HG03064 (cell line): ENCODE data around the gene ANK2.
"Not testable (repeated sequence)": the region's sequence is repeated elsewhere in the genome, so short reads cannot be mapped to it uniquely, and the experiment has no call there.

Experiments used
- ATAC-seq: cut with Tn5 transposase; IDR thresholded peaks from one replicate; pipeline ENCODE4 v1.9.1; 2021; ENCODE audit warnings: low read depth; ENCODE audit not compliant: unreplicated experiment

The ANK2 gene

GRCh38 chr4:113050837-113051236 lies 1.4 kb downstream of the ANK2 start:
- no peak for ATAC-seq

GRCh38 chr4:113051361-113051760 lies 1.9 kb downstream of the ANK2 start:
- ATAC-seq: no peak

- ATAC-seq: peak; percentile 63
Measured at GRCh38 chr4:113052379-113052951, 3.0 kb downstream of the ANK2 start.

- ATAC-seq: no peak
Measured at GRCh38 chr4:113053883-113054282, 4.4 kb downstream of the ANK2 start.

GRCh38 chr4:113056318-113056717 lies 6.9 kb downstream of the ANK2 start:
- no peak for ATAC-seq

- ATAC-seq: no peak
Measured at GRCh38 chr4:113057891-113058290, 8.4 kb downstream of the ANK2 start.

- no peak for ATAC-seq
Measured at GRCh38 chr4:113059449-113060182, 10.2 kb downstream of the ANK2 start.

GRCh38 chr4:113060853-113061252 lies 11.4 kb downstream of the ANK2 start:
- no peak for ATAC-seq

GRCh38 chr4:113064244-113064643 lies 14.8 kb downstream of the ANK2 start:
- ATAC-seq: no peak

- no peak for ATAC-seq
Measured at GRCh38 chr4:113065629-113066028, 16.2 kb downstream of the ANK2 start.

GRCh38 chr4:113068771-113069170 lies 19.3 kb downstream of the ANK2 start:
- not testable (repeated sequence) for ATAC-seq

- no peak for ATAC-seq
Measured at GRCh38 chr4:113069212-113069892, 19.9 kb downstream of the ANK2 start.

- ATAC-seq: no peak
Measured at GRCh38 chr4:113070755-113071154, 21.3 kb downstream of the ANK2 start.

- ATAC-seq: no peak
Measured at GRCh38 chr4:113071274-113071673, 21.8 kb downstream of the ANK2 start.

GRCh38 chr4:113071805-113072204 lies 22.4 kb downstream of the ANK2 start:
- ATAC-seq: no peak

- no peak for ATAC-seq
Measured at GRCh38 chr4:113073451-113074005, 24.1 kb downstream of the ANK2 start.

- no peak for ATAC-seq
Measured at GRCh38 chr4:113077575-113077974, 28.1 kb downstream of the ANK2 start.

GRCh38 chr4:113078066-113078465 lies 28.6 kb downstream of the ANK2 start:
- ATAC-seq: no peak

- no peak for ATAC-seq
Measured at GRCh38 chr4:113080050-113080449, 30.6 kb downstream of the ANK2 start.

- no peak for ATAC-seq
Measured at GRCh38 chr4:113080624-113081023, 31.2 kb downstream of the ANK2 start.

GRCh38 chr4:113083346-113083745 lies 33.9 kb downstream of the ANK2 start:
- no peak for ATAC-seq
